Smooth muscle cell (in vitro differentiated cells): ENCODE measurements around the gene CEACAM5. TPM values are rescaled to one million over a fixed set of nuclear protein-coding genes. Genes with fewer than 3 reads are reported as not detected.

Experiments
- DNase-seq: peaks from one replicate; lab custom pipeline; 2025; ENCODE audit not compliant: unreplicated experiment; lab: John Stamatoyannopoulos, UW
- H2AFZ ChIP-seq: fragments of 200-600 bp; sonication (generic); 2 replicates; pipeline ENCODE4 v1.6.0; 2016; ENCODE audit warnings: antibody characterized with exemption, low read depth, mild to moderate bottlenecking
- H3F3A ChIP-seq: fragments of 200-600 bp; sonication (generic); 2 replicates; pipeline ENCODE4 v1.6.0; 2017; ENCODE audit warnings: antibody characterized with exemption, low read depth
- H3K27ac ChIP-seq: fragments of 200-600 bp; sonication (generic); 2 replicates; pipeline ENCODE4 v1.5.1; 2016; ENCODE audit warnings: low read depth, mild to moderate bottlenecking
- H3K27me3 ChIP-seq: fragments of 200-600 bp; sonication (generic); 2 replicates; pipeline ENCODE4 v1.6.1; 2016; ENCODE audit warnings: low read depth, mild to moderate bottlenecking
- H3K36me3 ChIP-seq: fragments of 200-600 bp; sonication (generic); 2 replicates; pipeline ENCODE4 v1.5.1; 2016; ENCODE audit warnings: low read depth
- H3K4me1 ChIP-seq: fragments of 200-600 bp; sonication (generic); 2 replicates; pipeline ENCODE4 v1.5.1; 2016; ENCODE audit warnings: low read depth
- H3K4me2 ChIP-seq: fragments of 200-600 bp; sonication (generic); 2 replicates; pipeline ENCODE4 v1.6.0; 2016; ENCODE audit warnings: mild to moderate bottlenecking
- H3K4me3 ChIP-seq: fragments of 200-600 bp; sonication (generic); 2 replicates; pipeline ENCODE4 v1.5.1; 2016; ENCODE audit warnings: mild to moderate bottlenecking
- H3K79me2 ChIP-seq: fragments of 200-600 bp; sonication (generic); 2 replicates; pipeline ENCODE4 v1.6.0; 2016; ENCODE audit warnings: low read depth, mild to moderate bottlenecking
- H3K9ac ChIP-seq: fragments of 200-600 bp; sonication (generic); 2 replicates; pipeline ENCODE4 v1.6.0; 2016; ENCODE audit warnings: low read depth
- H3K9me3 ChIP-seq: fragments of 200-600 bp; sonication (generic); replicated peaks from 2 replicates; pipeline ENCODE4 v1.5.1; 2016; ENCODE audit warnings: low read depth
- H4K20me1 ChIP-seq: fragments of 200-600 bp; sonication (generic); 2 replicates; pipeline ENCODE4 v1.6.0; 2016; ENCODE audit warnings: low read depth
- WGBS: methylation state at CpG from one replicate; pipeline ENCODE4 v1.1.7; 2016; ENCODE audit warnings: low lambda C conversion rate; 5-methylcytosine and 5-hydroxymethylcytosine counted together
- polyA plus RNA-seq: library from polyadenylated mRNA; unstranded; fragments of >200 nt; fragmentation: Nextera tagmentation; extraction: Ambion mirVana; gene quantifications from 2 replicates; pipeline ENCODE4 v1.2.1, GENCODE V29; 2016
- total RNA-seq: library from RNA; depleted of rRNA; stranded (reverse); fragments of >200 nt; gene quantifications from 2 replicates; pipeline ENCODE4 v1.2.3, GENCODE V29; 2014
- TF ChIP-seq, protein P1 (sequence below): fragments of 200-600 bp; sonication (generic); IDR thresholded peaks from 2 replicates; pipeline ENCODE4 v1.5.1; 2017; ENCODE audit warnings: borderline replicate concordance, mild to moderate bottlenecking, antibody characterized with exemption; ENCODE audit not compliant: insufficient read depth, poor library complexity, severe bottlenecking

CEACAM5 gene
- total and polyA plus RNA-seq, 2 experiments from 2014 or later = not detected

DNA sequence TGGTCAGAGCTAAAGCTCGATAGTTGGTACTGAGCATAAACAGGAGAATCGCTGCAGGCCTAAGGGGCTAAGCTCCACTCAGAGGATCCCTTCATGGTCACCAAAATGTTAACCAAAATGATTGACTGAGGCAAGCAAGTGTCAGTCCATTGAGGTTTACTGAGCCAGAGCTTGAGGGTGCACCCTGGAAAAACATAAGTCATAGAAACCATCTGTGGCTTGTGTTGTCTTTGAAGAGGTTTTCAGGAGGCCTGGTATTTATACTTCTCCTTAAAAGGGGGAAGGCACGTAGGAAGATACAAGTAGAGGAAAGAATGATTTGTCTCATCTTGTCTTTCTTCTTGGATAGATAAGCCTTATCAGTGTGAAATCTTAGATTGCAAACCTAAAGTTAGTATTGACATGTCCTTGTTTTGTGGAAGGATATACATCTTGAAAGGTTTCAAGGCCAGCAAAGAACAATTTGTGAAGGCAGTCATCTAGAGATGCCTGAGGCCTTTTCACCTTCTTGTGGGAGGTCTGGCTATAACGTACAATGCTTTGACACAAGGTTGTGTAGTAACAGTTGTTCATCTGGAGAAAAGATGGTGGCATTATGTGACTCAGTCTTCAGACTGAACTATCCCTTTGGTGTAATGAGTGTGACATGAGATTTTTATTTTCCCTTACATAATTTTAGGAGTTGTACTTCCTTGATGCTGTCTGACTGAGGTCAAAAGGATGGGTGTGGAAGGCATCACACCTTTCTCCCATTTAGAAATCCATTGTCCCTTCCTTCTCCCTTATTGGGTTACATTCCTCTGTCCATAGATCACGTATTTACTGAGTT lies 32.2 kb downstream of the CEACAM5 start:
- WGBS = 49% methylated on average over 5 of the region's 5 CpGs
- no peaks in the 10 kb centered on the region for H3F3A ChIP-seq
- no peak overlapping the region for H3K9ac ChIP-seq
- H3K9me3 ChIP-seq = peaks cover 8% of the 10 kb centered on the region
- H3K79me2 ChIP-seq = no peaks in the 10 kb centered on the region
- no peaks in the 10 kb centered on the region for H3K27me3 ChIP-seq
- H4K20me1 ChIP-seq = no peaks in the 10 kb centered on the region
- H3K36me3 ChIP-seq = no peaks in the 10 kb centered on the region
- H3K4me3 ChIP-seq = no peak overlapping the region
- H2AFZ ChIP-seq = no peak overlapping the region
- no peak overlapping the region for H3K27ac ChIP-seq
- no peak overlapping the region for H3K4me2 ChIP-seq
- no peaks in the 10 kb centered on the region for H3K4me1 ChIP-seq
- TF ChIP-seq, protein P1, sequence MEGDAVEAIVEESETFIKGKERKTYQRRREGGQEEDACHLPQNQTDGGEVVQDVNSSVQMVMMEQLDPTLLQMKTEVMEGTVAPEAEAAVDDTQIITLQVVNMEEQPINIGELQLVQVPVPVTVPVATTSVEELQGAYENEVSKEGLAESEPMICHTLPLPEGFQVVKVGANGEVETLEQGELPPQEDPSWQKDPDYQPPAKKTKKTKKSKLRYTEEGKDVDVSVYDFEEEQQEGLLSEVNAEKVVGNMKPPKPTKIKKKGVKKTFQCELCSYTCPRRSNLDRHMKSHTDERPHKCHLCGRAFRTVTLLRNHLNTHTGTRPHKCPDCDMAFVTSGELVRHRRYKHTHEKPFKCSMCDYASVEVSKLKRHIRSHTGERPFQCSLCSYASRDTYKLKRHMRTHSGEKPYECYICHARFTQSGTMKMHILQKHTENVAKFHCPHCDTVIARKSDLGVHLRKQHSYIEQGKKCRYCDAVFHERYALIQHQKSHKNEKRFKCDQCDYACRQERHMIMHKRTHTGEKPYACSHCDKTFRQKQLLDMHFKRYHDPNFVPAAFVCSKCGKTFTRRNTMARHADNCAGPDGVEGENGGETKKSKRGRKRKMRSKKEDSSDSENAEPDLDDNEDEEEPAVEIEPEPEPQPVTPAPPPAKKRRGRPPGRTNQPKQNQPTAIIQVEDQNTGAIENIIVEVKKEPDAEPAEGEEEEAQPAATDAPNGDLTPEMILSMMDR = no peak
- DNase-seq = no peak

DNA sequence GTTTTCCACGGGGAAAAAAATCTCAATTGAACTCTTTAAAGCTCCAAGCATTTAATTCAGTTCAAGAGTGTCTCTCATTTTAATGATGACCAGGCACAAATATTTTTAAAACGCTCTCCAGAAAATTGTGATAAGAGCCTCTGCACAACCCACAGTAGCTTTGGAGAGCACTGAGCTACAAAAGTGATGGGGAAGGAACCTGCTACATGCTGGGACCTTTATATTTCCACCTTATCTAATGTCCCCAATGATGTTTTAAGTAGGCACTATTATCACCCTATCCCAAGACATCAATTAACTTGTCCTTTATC lies 32.8 kb downstream of the CEACAM5 start:
- Histone ChIP-seq H4K20me1 (no peaks in the 10 kb centered on the region), H3K9me3 (peaks cover 8% of the 10 kb centered on the region), H3K79me2 (no peaks in the 10 kb centered on the region), H3F3A (no peaks in the 10 kb centered on the region), H3K9ac (no peak overlapping the region), H3K27ac (no peak overlapping the region), H3K36me3 (no peaks in the 10 kb centered on the region), H3K27me3 (no peaks in the 10 kb centered on the region), H3K4me1 (no peaks in the 10 kb centered on the region), H2AFZ (no peak overlapping the region), H3K4me3 (no peak overlapping the region), H3K4me2 (no peak overlapping the region)
- no peak for DNase-seq
- WGBS = 59% methylated on average over 2 of the region's 2 CpGs
- TF ChIP-seq, protein P1 = no peak

- H3K4me2 ChIP-seq = no peak overlapping the region
- no peaks in the 10 kb centered on the region for H3K27me3 ChIP-seq
- H3F3A ChIP-seq = no peaks in the 10 kb centered on the region
- no peaks in the 10 kb centered on the region for H4K20me1 ChIP-seq
- DNase-seq = no peak
- no peaks in the 10 kb centered on the region for H3K79me2 ChIP-seq
- TF ChIP-seq, protein P1 = no peak
- no peaks in the 10 kb centered on the region for H3K9me3 ChIP-seq
- no peaks in the 10 kb centered on the region for H3K4me1 ChIP-seq
- WGBS = 59% methylated on average over 4 of the region's 4 CpGs
- no peak overlapping the region for H2AFZ ChIP-seq
- no peaks in the 10 kb centered on the region for H3K36me3 ChIP-seq
- H3K4me3 ChIP-seq = no peak overlapping the region
- no peak overlapping the region for H3K9ac ChIP-seq
- no peak overlapping the region for H3K27ac ChIP-seq
These were observed 36.4 kb downstream of the CEACAM5 start for GRCh38 chr19:41744850-41745249.

DNA sequence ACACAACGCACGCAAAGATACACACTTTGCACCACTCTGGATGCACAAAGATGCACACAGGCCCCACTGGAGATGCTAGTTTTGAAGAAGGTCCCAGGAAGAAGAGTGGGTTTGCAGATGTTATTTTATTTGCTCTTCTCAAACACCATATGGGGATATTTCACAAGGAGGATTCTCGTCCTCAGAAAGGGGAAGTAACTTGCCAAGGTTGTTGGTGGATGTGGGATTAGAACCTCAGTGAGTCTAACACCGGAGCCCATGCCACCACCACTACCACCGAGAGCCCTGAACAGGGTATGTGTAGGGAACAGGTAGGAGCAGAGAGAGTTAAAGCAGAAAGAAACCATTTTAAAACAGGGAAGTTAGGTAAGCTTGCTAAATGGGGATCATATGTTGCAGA lies 37.3 kb downstream of the CEACAM5 start:
- Histone ChIP-seq H3K27ac (no peak overlapping the region), H2AFZ (no peak overlapping the region), H3K9ac (no peak overlapping the region), H3F3A (no peaks in the 10 kb centered on the region), H3K4me1 (no peaks in the 10 kb centered on the region), H3K4me2 (no peak overlapping the region), H3K9me3 (no peaks in the 10 kb centered on the region), H3K79me2 (no peaks in the 10 kb centered on the region), H4K20me1 (no peaks in the 10 kb centered on the region), H3K36me3 (no peaks in the 10 kb centered on the region), H3K27me3 (no peaks in the 10 kb centered on the region), H3K4me3 (no peak overlapping the region)
- no peak for DNase-seq
- TF ChIP-seq, protein P1 = no peak
- 81% methylated on average over 5 of the region's 5 CpGs for WGBS
